ENCODE results near the gene RGS5. TPM values are rescaled to one million over a fixed set of nuclear protein-coding genes. Genes with fewer than 3 reads are reported as not detected.

The RGS5 gene, protein sequence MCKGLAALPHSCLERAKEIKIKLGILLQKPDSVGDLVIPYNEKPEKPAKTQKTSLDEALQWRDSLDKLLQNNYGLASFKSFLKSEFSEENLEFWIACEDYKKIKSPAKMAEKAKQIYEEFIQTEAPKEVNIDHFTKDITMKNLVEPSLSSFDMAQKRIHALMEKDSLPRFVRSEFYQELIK
- 1.0 and 1.8 TPM in 2 replicates for total RNA-seq

DNA sequence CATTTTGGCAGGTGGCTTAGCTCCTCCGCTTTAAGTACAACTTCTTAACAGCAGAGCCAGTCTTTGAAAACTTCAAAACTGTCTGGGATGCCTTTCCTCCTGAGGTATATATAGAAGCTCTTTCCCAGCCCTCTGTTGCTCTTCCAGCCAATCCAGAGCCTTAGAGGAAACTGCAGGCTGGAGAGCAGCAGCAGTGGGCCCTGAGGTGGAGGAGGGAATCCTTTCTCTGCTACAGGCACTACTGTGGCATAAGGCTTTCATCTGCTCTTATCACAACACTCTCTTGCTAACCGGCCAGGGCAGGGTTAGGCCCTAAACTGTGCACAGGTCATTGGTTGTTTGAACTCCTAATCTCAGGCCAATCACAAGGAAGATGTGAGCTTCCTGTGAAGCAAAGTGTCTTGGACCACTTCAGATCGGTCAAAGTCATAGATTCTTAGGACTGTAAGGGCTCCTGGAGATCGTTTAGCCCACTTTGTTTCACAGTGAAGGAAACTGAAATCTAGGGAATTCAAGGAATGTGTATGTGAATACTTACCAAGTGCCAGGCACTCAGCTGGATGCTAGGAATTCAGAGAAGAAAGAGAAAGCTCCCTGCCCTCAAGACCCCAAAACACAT is at the start of gene RGS5:
TSS of gene RGS5 (minus strand) at position 84 of the 619 bp plus-strand sequence. CDS start at position 3, 81 bp downstream.

Other genes starting within 250 kb of the RGS5 start
- 111 and 142 TPM in 2 replicates for gene RGS4, start 133.6 kb downstream of the RGS5 start, total RNA-seq
- 34.0 and 42.4 TPM in 2 replicates for gene NUF2, start 119.0 kb upstream of the RGS5 start, total RNA-seq

All from bronchus fibroblast of lung (primary cell).